Ishikawa (cell line): ENCODE measurements around the gene SNX32.

Source experiments
- CREB1 ChIP-seq: IDR thresholded peaks from 2 replicates; pipeline ENCODE4 v1.6.1; 2012; ENCODE audit warnings: low read depth
- EGR1 ChIP-seq: IDR thresholded peaks from 2 replicates; pipeline ENCODE4 v1.6.1; 2012
- EP300 ChIP-seq: IDR thresholded peaks from 2 replicates; pipeline ENCODE4 v1.6.1; 2012; ENCODE audit warnings: borderline replicate concordance
- YY1 ChIP-seq: IDR thresholded peaks from 2 replicates; pipeline ENCODE4 v1.6.1; 2012; ENCODE audit warnings: low read depth

GRCh38 chr11:65896034-65896999 lies 62.6 kb downstream of the SNX32 start:
- no peak for TF ChIP-seq CREB1
- no peak for TF ChIP-seq EGR1
- TF ChIP-seq YY1: no peak
- no peak for TF ChIP-seq EP300
